Panc1 (cell line): ENCODE results near the gene CETP.

Experiments
- POLR2AphosphoS5 ChIP-seq: IDR thresholded peaks from 2 replicates; pipeline ENCODE4 v1.6.1; 2012; ENCODE audit warnings: mild to moderate bottlenecking, low read depth, low read length, moderate library complexity
- TF ChIP-seq, protein P1 (sequence below): fragments of 450-650 bp; IDR thresholded peaks from 2 replicates; pipeline ENCODE4 v1.5.1; 2017; ENCODE audit warnings: mild to moderate bottlenecking
- TF ChIP-seq, protein P2 (sequence below), 2 experiments: IDR thresholded peaks; 2 replicates each; pipeline ENCODE4 v1.6.1; 2011 to 2012; ENCODE audit warnings: low read depth in 2 of 2, control low read depth in 1 of 2, low read length in 1 of 2, mild to moderate bottlenecking in 1 of 2, moderate library complexity in 1 of 2; ENCODE audit not compliant: insufficient read depth in 1 of 2

DNA sequence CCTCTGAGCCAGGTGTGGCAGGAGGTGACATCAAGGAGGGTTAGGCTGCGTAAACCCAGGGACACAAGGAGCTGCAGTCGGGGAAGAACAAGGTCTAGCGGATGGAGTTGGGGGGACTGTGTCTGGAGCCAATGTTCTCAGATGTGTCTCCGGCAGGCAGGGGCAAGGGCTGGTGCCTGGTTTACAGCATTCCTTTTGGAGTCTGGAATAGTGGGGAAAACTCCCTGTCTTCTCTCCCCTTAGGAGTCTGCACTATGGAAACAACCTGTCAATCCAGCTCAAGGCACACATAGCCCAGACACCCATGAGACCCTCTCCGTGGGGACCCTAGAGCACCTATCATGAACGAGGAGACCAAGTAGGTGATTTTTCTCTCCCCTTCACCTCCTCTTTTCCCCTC is 55.1 kb downstream of the CETP start:
- TF ChIP-seq, protein P1, sequence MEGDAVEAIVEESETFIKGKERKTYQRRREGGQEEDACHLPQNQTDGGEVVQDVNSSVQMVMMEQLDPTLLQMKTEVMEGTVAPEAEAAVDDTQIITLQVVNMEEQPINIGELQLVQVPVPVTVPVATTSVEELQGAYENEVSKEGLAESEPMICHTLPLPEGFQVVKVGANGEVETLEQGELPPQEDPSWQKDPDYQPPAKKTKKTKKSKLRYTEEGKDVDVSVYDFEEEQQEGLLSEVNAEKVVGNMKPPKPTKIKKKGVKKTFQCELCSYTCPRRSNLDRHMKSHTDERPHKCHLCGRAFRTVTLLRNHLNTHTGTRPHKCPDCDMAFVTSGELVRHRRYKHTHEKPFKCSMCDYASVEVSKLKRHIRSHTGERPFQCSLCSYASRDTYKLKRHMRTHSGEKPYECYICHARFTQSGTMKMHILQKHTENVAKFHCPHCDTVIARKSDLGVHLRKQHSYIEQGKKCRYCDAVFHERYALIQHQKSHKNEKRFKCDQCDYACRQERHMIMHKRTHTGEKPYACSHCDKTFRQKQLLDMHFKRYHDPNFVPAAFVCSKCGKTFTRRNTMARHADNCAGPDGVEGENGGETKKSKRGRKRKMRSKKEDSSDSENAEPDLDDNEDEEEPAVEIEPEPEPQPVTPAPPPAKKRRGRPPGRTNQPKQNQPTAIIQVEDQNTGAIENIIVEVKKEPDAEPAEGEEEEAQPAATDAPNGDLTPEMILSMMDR: no peak
- TF ChIP-seq POLR2AphosphoS5: no peak
- TF ChIP-seq, protein P2, sequence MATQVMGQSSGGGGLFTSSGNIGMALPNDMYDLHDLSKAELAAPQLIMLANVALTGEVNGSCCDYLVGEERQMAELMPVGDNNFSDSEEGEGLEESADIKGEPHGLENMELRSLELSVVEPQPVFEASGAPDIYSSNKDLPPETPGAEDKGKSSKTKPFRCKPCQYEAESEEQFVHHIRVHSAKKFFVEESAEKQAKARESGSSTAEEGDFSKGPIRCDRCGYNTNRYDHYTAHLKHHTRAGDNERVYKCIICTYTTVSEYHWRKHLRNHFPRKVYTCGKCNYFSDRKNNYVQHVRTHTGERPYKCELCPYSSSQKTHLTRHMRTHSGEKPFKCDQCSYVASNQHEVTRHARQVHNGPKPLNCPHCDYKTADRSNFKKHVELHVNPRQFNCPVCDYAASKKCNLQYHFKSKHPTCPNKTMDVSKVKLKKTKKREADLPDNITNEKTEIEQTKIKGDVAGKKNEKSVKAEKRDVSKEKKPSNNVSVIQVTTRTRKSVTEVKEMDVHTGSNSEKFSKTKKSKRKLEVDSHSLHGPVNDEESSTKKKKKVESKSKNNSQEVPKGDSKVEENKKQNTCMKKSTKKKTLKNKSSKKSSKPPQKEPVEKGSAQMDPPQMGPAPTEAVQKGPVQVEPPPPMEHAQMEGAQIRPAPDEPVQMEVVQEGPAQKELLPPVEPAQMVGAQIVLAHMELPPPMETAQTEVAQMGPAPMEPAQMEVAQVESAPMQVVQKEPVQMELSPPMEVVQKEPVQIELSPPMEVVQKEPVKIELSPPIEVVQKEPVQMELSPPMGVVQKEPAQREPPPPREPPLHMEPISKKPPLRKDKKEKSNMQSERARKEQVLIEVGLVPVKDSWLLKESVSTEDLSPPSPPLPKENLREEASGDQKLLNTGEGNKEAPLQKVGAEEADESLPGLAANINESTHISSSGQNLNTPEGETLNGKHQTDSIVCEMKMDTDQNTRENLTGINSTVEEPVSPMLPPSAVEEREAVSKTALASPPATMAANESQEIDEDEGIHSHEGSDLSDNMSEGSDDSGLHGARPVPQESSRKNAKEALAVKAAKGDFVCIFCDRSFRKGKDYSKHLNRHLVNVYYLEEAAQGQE (IDR thresholded peaks at IDR 0.05; ENCODE audit: insufficient read depth in 1 of 2, low read depth in 2 of 2, low read length in 1 of 2): no peak
